OCI-LY3 (cell line): ENCODE data around the gene ASB8.

ENCODE experiments used
- H2AFZ ChIP-seq: fragments of 200-600, 300-600 bp; shearing (Covaris generic); 2 replicates; pipeline ENCODE4 v1.6.0; 2014; ENCODE audit warnings: antibody characterized with exemption, low read depth, low read length
- H3K27ac ChIP-seq: fragments of 200-600, 300-600 bp; sonication (generic); 2 replicates; pipeline ENCODE4 v1.5.1; 2014; ENCODE audit warnings: mild to moderate bottlenecking, low read length, moderate library complexity, mixed read lengths
- H3K27me3 ChIP-seq: fragments of 200-600, 300-600 bp; sonication (generic); 2 replicates; pipeline ENCODE4 v1.6.1; 2014; ENCODE audit warnings: low read depth, low read length, mixed read lengths
- H3K36me3 ChIP-seq: fragments of 200-600, 300-600 bp; sonication (generic); replicated peaks from 2 replicates; pipeline ENCODE3; 2014; ENCODE audit warnings: low read depth, low read length, mixed read lengths
- H3K4me1 ChIP-seq: fragments of 300-600, 200-600 bp; sonication (generic); 2 replicates; pipeline ENCODE4 v1.6.1; 2014; ENCODE audit warnings: low read length, mixed read lengths
- H3K4me2 ChIP-seq: fragments of 200-600, 300-600 bp; sonication (generic); 2 replicates; pipeline ENCODE4 v1.6.1; 2014; ENCODE audit warnings: low read length, mixed read lengths
- H3K4me3 ChIP-seq: fragments of 300-600, 200-600 bp; sonication (generic); 2 replicates; pipeline ENCODE4 v1.5.1; 2014; ENCODE audit warnings: antibody characterized with exemption, mild to moderate bottlenecking, low read length, moderate library complexity
- H3K79me2 ChIP-seq: fragments of 300-600, 200-600 bp; shearing (Covaris generic); 2 replicates; pipeline ENCODE4 v1.6.1; 2014; ENCODE audit warnings: mild to moderate bottlenecking, low read length, mixed read lengths
- H3K9ac ChIP-seq: fragments of 300-600, 200-600 bp; shearing (Covaris generic); 2 replicates; pipeline ENCODE4 v1.6.0; 2014; ENCODE audit warnings: mild to moderate bottlenecking, low read length, moderate library complexity
- H3K9me3 ChIP-seq: fragments of 200-600, 300-600 bp; shearing (Covaris generic); 2 replicates; pipeline ENCODE4 v1.6.1; 2014; ENCODE audit warnings: low read length, mixed read lengths; ENCODE audit not compliant: insufficient read depth
- H4K20me1 ChIP-seq: fragments of 200-600, 300-600 bp; sonication (generic); 2 replicates; pipeline ENCODE4 v1.6.1; 2016; ENCODE audit warnings: low read length, mixed read lengths; ENCODE audit not compliant: insufficient read depth
- CTCF ChIP-seq: fragments of 200-600, 300-600 bp; sonication (generic); IDR thresholded peaks from 2 replicates; pipeline ENCODE4 v1.5.1; 2014; ENCODE audit warnings: antibody characterized with exemption, low read length, low read depth
- EZH2phosphoT487 ChIP-seq: fragments of 200-600 bp; shearing (Covaris generic); IDR thresholded peaks from 2 replicates; pipeline ENCODE4 v1.6.1; 2018; ENCODE audit warnings: antibody characterized with exemption, mixed run types, low read depth

ASB8 gene

GRCh38 chr12:48201091-48201490, 43.8 kb upstream of the ASB8 start:
- no peak for TF ChIP-seq EZH2phosphoT487
- TF ChIP-seq CTCF: no peak
- Histone ChIP-seq H3K27ac (no peak overlapping the region), H3K9ac (no peak overlapping the region), H3K4me1 (peaks cover 10% of the 10 kb centered on the region; the same call in 1 of the 2 replicates), H3K4me2 (no peak overlapping the region), H3K4me3 (no peak overlapping the region), H3K27me3 (no peaks in the 10 kb centered on the region), H4K20me1 (no peaks in the 10 kb centered on the region), H3K9me3 (no peaks in the 10 kb centered on the region), H2AFZ (no peak overlapping the region), H3K79me2 (peaks cover 6% of the 10 kb centered on the region; the same call in 1 of the 2 replicates), H3K36me3 (no peaks in the 10 kb centered on the region)

- no peak overlapping the region for H3K27ac ChIP-seq
- no peak overlapping the region for H3K4me3 ChIP-seq
- peaks cover 10% of the 10 kb centered on the region; the same call in 1 of the 2 replicates for H3K4me1 ChIP-seq
- H2AFZ ChIP-seq: no peak overlapping the region
- TF ChIP-seq CTCF: no peak
- no peak for TF ChIP-seq EZH2phosphoT487
- H3K79me2 ChIP-seq: peaks cover 6% of the 10 kb centered on the region; the same call in 1 of the 2 replicates
- H3K36me3 ChIP-seq: no peaks in the 10 kb centered on the region
- 0 out of 2 replicates have a peak, but pooled peaks cover 3% of the 10 kb centered on the region for H3K27me3 ChIP-seq
- H3K4me2 ChIP-seq: no peak overlapping the region
- H3K9ac ChIP-seq: no peak overlapping the region
- H4K20me1 ChIP-seq: no peaks in the 10 kb centered on the region
- no peaks in the 10 kb centered on the region for H3K9me3 ChIP-seq
Measured at GRCh38 chr12:48199774-48200221, 42.5 kb upstream of the ASB8 start.

GRCh38 chr12:48198985-48199384, 41.7 kb upstream of the ASB8 start:
- Histone ChIP-seq H3K27ac (no peak overlapping the region), H3K27me3 (0 out of 2 replicates have a peak, but pooled peaks cover 5% of the 10 kb centered on the region), H3K4me3 (peak overlapping the region; percentile 79)

GRCh38 chr12:48198672-48198971, 41.3 kb upstream of the ASB8 start:
- Histone ChIP-seq H3K36me3 (no peaks in the 10 kb centered on the region), H3K79me2 (peaks cover 6% of the 10 kb centered on the region; the same call in 1 of the 2 replicates), H3K27ac (peak overlapping the region; percentile 47), H3K4me1 (peaks cover 10% of the 10 kb centered on the region; the same call in 1 of the 2 replicates), H2AFZ (peak overlapping the region; percentile 93), H4K20me1 (no peaks in the 10 kb centered on the region), H3K27me3 (0 out of 2 replicates have a peak, but pooled peaks cover 5% of the 10 kb centered on the region), H3K4me2 (peak overlapping the region; percentile 85), H3K9ac (peak overlapping the region; percentile 70), H3K9me3 (no peaks in the 10 kb centered on the region), H3K4me3 (peak overlapping the region; percentile 79)
- no peak for TF ChIP-seq CTCF
- TF ChIP-seq EZH2phosphoT487: no peak

More at GRCh38 chr12:48198985-48199384, 41.7 kb upstream of the ASB8 start:
- H3K79me2 ChIP-seq: peaks cover 6% of the 10 kb centered on the region; the same call in 1 of the 2 replicates
- H3K4me1 ChIP-seq: peaks cover 10% of the 10 kb centered on the region; the same call in 1 of the 2 replicates
- H3K4me2 ChIP-seq: peak overlapping the region; percentile 85
- H4K20me1 ChIP-seq: no peaks in the 10 kb centered on the region
- no peak for TF ChIP-seq CTCF
- TF ChIP-seq EZH2phosphoT487: no peak
- H3K36me3 ChIP-seq: no peaks in the 10 kb centered on the region
- no peaks in the 10 kb centered on the region for H3K9me3 ChIP-seq
- H3K9ac ChIP-seq: no peak overlapping the region
- H2AFZ ChIP-seq: no peak overlapping the region
